DMS114 treated with DMSO at 0.1 percent for 48 hours (cell line): ENCODE data around the gene TAOK2.
"Not testable (repeated sequence)": the region's sequence is repeated elsewhere in the genome, so short reads cannot be mapped to it uniquely, and the experiment has no call there.

Experiments
- DNase-seq: peaks from one replicate; lab custom pipeline; 2025; ENCODE audit not compliant: unreplicated experiment; lab: John Stamatoyannopoulos, UW

The TAOK2 gene

DNA sequence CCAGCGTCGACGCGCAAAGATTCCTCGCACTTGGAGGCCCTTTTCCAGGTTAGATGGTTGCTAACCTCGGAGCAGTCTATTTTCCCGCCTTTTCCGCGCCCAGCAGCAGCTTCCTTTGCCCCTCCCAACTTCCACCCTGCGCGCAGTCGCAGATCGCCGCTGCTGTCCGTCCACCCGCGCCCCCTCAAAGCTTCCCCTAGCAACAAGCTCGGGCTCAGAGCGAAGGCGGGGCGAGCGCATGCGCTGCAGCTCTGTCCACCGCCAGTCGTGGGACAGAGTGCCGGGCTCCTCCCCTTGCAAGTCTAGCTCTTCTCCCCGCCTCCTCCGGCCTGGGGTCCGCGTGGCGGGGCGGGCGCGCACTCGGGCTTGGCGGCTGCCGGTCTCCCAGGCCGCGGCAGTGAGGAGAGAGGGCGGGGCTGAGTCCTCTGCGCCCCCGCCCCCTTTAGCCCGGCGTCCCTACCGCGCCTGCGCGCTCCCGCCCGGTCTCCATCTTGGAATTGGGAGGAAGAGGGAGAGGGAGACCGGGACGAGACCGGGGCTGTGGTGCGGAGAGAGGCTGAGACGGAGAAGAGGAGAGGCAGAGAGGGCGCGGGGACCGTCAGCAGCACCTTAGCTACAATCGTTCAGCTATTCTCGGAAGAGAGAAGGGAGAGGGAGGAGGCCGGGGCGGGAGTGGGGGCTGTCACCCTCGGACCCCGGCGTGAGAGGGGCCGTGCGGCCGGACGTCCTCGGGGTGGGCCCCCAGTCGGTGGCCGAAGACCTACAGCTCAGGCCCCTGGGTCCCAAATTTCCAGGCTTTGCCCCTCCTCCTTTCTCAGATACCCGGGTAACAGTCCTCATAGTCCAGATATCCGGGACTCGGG lies at the start of gene TAOK2:
TSS of gene TAOK2 (plus strand) at position 485 of the 863 bp plus-strand sequence. CDS start 3,905 bp downstream, outside the sequence.
- DNase-seq, result peak; percentile 97

DNA sequence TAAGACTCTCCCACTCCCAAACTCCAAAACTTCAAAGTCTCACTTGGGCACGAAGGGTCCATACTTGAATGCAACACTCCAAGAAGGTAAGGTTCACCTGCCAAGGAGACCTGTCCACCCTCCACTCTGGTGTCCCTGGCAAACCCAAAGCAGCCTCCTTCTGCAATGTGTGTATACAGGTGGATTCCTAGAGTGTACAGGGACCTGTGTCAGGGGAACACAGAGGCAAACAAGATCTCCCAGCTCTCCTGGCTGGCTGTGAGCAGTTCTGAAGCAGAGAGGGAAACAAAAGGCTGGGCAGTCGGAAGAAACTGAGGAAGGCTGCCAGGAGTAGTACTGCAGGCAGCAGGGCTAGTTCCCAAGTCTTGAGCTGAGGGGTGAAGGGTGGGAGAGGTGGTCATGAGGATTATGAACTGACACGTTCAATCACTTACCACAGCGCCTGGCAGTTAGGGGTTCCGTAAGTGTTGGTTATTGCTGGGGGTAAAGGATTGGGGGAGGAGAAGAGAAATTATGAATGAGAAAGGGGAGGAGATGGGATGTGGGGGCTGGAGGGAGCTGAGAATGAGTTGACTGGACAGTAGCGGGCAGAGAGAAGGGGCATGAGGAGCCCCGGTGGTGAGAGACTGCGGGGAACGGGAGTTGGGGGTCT lies 48.4 kb upstream of the TAOK2 start:
- no peak for DNase-seq

- peak; percentile 64 for DNase-seq
Observed at GRCh38 chr16:29925781-29926710, 47.6 kb upstream of the TAOK2 start, which contains the start of gene KCTD13. TSS of gene KCTD13 (minus strand) at chr16:29926226. CDS start at chr16:29926033, 193 bp downstream.

DNA sequence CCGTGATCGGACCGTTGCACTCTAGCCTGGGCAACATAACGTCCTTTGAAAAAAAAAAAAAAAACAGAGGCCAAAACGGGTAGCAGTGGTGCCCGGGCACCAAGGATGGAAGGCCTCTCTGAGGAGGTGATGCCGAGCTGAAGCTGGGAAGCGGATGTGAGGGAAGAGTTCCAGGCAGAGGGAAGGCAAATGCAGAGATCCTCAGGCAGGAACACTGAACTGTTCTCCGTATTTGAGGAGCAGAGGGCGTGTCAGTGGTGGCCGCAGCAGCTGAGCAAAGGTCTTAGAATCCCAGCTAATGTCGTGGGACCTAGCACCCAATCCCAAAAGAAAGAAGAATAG lies 47.0 kb upstream of the TAOK2 start:
- no peak for DNase-seq

- DNase-seq, result no peak
Observed at GRCh38 chr16:29927070-29927905, 46.4 kb upstream of the TAOK2 start.

DNA sequence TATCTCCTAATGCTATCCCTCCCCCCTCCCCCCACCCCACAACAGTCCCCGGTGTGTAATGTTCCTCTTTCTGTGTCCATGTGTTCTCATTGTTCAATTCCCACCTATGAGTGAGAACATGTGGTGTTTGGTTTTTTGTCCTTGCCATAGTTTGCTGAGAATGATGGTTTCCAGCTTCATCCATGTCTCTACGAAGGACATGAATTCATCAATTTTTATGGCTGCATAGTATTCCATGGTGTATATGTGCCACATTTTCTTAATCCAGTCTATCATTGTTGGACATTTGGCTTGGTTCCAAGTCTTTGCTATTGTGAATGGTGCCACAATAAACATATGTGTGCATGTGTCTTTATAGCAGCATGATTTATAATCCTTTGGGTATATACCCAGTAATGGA lies 41.9 kb upstream of the TAOK2 start:
- DNase-seq, result not testable (repeated sequence)

DNA sequence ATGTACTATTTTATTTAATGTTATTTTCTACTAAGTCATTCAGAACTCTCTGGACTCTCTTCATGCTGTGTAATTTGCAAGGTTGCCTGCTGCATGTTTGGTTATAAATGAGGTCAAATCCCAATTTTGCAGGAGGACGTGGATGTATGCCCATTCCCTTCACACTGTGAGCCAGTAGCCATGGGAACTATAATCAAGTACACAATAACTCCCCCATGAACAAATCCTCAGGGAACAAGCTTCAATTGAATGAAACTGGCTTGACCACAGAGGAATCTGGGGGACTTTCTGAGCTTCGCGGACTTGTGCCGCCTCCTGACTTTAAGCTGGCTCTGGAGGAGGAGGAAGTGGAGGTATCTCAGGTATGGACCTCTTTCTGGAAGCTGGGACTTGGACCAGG lies 33.0 kb upstream of the TAOK2 start:
- DNase-seq, result no peak

DNA sequence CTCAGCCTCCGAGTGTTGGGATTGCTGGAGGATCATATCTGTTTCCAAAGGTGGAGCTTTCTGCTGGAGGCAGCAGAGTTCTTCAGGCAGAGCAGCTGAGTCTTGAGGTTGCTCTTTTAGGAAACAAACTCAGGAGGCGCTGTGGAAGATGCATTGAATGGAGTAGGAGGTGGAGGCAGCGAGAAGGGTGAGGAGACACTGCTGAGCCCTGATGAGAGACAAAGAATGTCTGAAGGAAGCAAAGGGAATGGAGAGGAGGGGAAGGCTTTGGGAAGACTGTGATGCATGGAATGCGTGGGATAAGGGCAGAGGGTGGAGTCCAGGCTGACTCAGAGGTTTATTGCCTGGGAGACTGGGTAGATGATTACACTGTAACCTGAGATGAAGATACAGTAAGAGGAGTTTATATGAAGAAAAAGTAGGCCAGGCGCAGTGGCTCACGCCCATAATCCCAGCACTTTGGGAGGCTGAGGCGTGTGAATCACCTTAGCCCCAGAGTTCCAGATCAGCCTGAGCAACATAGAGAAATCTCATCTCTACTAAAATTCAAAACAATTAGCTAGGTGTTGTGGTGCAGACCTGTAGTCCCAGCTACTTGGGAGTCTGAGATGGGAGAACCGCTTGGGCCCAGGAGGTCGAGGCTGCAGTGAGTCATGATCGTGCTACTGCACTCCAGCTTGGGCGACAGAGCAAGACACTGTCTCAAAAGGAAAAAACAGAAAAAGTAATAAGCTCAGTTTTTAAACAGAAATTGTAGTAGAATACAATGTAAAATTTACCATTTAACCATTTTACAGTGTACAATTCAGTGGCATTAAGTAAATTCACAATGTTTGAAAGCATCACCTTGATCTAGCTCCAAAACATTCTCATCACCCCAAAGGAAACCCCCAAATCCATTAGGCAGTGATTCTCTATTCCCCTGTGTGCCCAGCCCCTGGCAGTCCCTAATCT lies 29.5 kb upstream of the TAOK2 start:
- no peak for DNase-seq

DNA sequence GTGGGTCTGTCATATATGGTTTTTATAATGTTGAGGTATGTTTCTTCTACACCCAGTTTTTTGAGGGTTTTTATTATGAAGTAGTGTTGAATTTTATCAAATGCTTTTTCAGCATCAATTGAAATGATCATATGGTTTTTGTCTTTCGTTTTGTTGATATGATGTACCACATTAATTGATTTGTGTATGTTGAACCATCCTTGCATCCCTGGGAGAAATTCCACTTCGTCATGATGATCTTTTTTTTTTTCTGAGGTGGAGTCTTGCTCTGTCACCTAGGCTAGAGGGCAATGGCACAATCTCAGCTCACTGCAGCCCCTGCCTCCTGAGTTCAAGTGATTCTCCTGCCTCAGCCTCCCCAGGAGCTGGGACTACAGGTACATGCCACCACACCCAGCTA lies 25.8 kb upstream of the TAOK2 start:
- DNase-seq, result no peak

DNA sequence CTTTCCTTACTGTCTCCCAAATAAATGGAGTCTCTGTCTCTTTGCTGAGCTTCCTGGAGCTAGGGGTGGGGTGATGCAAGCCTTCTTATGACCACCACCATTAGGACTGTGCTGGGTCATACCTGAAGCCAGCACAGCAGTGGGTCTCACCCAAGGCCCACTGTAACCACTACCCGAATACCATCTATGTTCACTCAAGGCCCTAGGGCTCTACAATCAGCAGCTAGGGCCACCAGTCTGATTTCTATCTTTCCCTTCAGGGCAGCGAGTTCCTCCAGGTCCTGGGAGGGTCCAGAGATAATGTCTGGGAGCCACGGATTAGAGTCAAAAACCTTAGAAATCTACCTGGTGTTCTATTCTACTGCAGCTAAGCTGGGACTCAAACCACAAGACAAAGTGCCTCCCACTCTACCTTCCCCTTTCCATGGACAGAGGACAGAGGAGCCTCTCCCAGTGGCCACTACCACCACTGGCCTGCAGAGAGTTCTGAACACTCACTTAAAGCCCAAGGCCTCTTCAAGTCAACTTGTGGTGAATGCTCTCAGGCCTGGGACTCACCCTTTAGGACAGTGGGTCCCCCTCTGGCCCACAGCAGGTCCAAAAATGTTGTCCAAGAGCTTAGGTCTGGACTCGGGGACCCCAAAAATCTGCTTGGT lies 22.7 kb upstream of the TAOK2 start:
- DNase-seq, result no peak

- no peak for DNase-seq
Observed at GRCh38 chr16:29951625-29952365, 21.9 kb upstream of the TAOK2 start.

DNA sequence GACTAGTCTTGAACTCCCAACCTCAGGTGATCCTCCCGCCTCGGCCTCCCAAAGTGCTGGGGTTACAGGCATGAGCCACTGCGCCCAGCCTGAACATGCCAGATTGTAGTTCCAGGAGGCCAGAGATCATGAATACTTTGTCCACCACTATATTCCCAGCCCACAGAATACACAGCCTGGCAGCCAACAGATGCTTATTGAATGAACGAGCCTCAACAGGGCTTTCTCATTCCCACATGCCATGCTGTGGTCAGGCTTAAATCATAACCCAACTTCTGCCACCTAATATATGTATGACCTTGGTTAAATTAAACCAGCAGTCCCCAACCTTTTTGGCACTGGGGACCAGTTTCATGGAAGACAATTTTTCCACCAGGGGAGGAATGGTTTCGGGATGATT lies 14.9 kb upstream of the TAOK2 start:
- DNase-seq, result no peak

DNA sequence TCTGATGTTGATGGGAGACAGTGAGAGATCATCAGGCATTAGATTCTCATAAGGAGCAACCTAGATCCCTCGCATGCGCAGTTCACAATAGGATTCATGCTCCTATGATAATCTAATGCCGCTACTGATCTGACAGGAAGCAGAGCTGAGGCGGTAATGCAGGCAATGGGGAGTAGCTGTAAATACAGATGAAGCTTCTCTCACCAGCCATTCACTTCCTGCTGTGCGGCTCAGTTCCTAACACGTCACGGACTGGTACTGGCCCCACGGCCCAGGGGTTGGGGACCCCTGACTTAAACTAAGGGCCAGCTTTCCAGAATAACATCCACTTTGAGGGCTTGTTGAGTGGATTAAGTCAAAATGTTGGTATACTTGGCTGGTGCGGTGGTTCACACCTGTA lies 14.4 kb upstream of the TAOK2 start:
- DNase-seq, result no peak

DNA sequence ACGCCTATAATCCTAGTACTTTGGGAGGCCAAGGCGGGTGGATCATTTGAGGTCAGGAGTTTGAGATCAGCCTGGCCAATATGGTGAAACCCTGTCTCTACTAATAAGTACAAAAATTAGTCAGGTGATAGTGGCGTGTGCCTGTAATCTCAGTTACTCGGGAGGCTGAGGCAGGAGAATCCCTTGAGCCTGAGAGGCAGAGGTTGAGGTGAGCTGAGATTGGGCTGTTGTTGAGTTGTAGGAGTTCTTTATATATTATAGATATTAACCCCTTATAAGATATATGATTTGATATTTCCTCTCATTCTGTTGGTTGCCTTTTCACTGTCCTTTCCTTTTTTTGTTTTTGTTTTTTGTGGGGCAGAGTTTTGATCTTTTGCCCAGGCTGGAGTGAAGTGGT lies 13.8 kb upstream of the TAOK2 start:
- DNase-seq, result not testable (repeated sequence)

DNA sequence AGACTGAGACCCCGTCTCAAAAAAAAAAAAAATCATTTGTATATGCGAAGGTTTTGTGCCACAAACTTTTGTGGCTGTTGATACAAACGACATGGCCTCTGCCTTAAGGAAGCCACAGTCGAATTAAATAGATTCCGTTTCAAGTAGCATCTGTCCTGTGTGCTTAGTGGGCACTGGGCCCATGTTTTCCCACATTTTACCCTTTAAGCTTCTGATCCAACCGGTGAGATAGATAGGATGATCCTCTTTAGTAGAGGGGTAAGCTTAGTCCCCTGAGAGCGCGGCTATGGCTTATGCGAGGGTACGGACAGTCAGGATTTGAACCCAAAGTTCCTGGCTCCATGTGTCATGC lies 12.6 kb upstream of the TAOK2 start:
- no peak for DNase-seq

GRCh38 chr16:29961479-29962343 lies 12.0 kb upstream of the TAOK2 start, which contains the start of gene TMEM219:
TSS of gene TMEM219 (plus strand) at chr16:29962079. CDS start at chr16:29963144, 1,065 bp downstream.
- DNase-seq, result peak; percentile 76

GRCh38 chr16:29962344-29962994 lies 11.2 kb upstream of the TAOK2 start:
- no peak for DNase-seq
